AG09309 (cell line): ENCODE data around the gene IRF2.
"Not testable (repeated sequence)": the region's sequence is repeated elsewhere in the genome, so short reads cannot be mapped to it uniquely, and the experiment has no call there.

Experiments used
- DNase-seq: peaks from one replicate; pipeline ENCODE4 v3.0.0-alpha.2; 2010; ENCODE audit warnings: low read depth
- H3K4me3 ChIP-seq: 2 replicates; pipeline ENCODE4 v1.5.1; 2011; ENCODE audit warnings: mild to moderate bottlenecking, low read depth, low read length, moderate library complexity; ENCODE audit not compliant: control insufficient read depth
- CTCF ChIP-seq: IDR thresholded peaks from 2 replicates; pipeline ENCODE4 v1.5.1; 2011; ENCODE audit warnings: mild to moderate bottlenecking, low read depth, low read length, inconsistent platforms; ENCODE audit not compliant: insufficient read depth, control insufficient read depth; ENCODE audit errors: missing control alignments

IRF2 gene

GRCh38 chr4:184349283-184350039 lies 124.9 kb downstream of the IRF2 start:
- no peak for DNase-seq
- H3K4me3 ChIP-seq, result no peak overlapping the region
- no peak for TF ChIP-seq CTCF

GRCh38 chr4:184348311-184349233 lies 125.8 kb downstream of the IRF2 start:
- no peak for DNase-seq
- no peak for TF ChIP-seq CTCF
- no peak overlapping the region for H3K4me3 ChIP-seq

GRCh38 chr4:184347251-184348239 lies 126.8 kb downstream of the IRF2 start:
- no peak for DNase-seq
- no peak for TF ChIP-seq CTCF
- no peak overlapping the region for H3K4me3 ChIP-seq

- no peak overlapping the region for H3K4me3 ChIP-seq
- no peak for DNase-seq
Measured at GRCh38 chr4:184346682-184347081, 127.7 kb downstream of the IRF2 start.

GRCh38 chr4:184346273-184346672 lies 128.1 kb downstream of the IRF2 start:
- H3K4me3 ChIP-seq, DNase-seq: not testable (repeated sequence)

More at GRCh38 chr4:184346682-184347081, 127.7 kb downstream of the IRF2 start:
- TF ChIP-seq CTCF, result no peak

- TF ChIP-seq CTCF, result no peak
- DNase-seq, result no peak
- no peak overlapping the region for H3K4me3 ChIP-seq
Measured at GRCh38 chr4:184345573-184345922, 128.8 kb downstream of the IRF2 start.
